ENCODE measurements around the gene NEUROD1. TPM values are rescaled to one million over a fixed set of nuclear protein-coding genes. Genes with fewer than 3 reads are reported as not detected.

NEUROD1 gene
- polyA plus RNA-seq, 12 donors: 3.6 TPM; not detected in 11

DNA sequence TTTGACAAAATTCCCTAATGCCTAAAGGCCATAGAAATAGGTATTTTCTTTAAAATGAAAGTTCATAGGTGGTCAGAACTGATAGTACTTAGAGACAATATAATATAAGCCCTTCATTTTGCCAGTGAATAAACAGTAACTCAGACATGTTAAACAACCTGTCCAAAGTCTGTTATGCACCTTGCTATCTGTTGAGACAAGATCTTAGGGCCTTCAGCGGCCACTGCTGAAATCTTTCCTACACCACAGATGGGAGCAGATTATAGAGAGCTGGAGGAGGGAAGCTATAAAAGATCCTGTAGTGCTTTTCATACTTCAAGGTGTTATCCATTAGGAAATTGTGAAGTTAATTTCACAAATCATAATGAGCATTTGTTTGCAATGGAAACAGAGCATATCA is 37.2 kb downstream of the NEUROD1 start:
- no peak for DNase-seq

DNA sequence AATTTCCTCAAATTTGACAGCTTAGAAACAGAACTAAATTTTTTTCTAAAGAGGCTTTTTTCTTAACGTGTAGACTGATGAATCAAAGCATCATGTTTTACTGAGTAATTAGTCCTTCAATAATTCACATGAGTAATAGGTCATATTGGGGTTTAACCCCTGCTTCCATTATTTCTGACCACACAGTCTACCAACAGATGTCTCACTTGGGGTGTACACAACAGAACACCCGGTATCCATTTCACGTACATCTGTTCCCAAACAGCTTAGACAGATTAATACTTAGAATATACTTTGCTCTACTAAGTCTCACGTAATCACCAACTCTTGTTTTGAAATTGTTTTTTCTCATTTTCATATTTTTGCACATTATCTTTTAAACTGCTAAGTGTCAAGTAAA is 38.2 kb downstream of the NEUROD1 start:
- DNase-seq: no peak

DNA sequence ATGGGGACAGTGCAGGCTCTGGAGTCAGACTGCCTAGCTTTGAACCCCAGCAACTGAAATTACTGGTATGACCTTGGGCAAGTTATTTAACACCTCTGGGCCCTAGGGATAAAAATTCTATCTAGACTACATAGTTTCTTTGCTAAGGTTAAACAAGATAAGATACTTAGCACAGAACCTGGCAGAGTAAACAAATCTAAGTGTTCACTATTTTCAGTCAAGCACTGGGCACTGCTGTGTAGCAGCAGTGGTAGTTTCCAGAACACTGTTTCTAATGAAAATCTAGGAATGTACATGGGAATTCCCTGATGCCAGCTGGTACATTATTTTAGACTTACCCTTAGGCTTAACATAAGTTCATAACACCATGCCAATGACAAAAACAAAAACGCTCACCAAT is 40.6 kb downstream of the NEUROD1 start:
- no peak for DNase-seq

DNA sequence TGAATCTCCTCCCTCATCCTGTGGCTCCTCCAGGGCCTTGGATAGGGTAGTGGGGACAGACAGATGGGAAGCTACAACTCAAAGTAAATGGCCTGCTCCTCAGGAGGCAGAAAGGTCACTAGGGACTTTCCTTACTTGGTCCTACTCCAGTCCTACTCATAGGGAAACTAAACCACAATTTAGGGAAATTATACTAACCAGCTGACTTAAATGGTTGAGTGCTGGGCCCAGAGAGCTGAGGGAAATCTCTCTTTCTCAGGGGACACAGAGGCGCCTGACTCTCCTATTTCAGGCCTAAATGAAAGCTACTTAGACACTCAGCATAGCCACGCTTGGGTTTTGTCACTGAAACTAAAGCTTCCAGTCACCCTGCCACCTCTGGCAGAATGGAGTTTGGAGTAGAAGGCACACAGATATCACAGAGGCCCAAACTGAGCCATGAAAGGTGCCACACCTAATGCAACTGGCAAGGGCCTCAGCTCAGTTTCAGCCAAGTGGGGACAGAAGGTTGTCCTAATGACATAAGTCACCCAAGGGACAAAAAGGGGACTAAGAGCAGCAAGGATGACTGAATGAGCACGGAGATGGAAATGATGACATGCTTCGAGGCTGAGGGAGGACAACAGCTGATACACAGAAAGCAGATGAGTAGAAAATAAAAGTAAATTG is 47.5 kb downstream of the NEUROD1 start:
- no peak for DNase-seq

DNA sequence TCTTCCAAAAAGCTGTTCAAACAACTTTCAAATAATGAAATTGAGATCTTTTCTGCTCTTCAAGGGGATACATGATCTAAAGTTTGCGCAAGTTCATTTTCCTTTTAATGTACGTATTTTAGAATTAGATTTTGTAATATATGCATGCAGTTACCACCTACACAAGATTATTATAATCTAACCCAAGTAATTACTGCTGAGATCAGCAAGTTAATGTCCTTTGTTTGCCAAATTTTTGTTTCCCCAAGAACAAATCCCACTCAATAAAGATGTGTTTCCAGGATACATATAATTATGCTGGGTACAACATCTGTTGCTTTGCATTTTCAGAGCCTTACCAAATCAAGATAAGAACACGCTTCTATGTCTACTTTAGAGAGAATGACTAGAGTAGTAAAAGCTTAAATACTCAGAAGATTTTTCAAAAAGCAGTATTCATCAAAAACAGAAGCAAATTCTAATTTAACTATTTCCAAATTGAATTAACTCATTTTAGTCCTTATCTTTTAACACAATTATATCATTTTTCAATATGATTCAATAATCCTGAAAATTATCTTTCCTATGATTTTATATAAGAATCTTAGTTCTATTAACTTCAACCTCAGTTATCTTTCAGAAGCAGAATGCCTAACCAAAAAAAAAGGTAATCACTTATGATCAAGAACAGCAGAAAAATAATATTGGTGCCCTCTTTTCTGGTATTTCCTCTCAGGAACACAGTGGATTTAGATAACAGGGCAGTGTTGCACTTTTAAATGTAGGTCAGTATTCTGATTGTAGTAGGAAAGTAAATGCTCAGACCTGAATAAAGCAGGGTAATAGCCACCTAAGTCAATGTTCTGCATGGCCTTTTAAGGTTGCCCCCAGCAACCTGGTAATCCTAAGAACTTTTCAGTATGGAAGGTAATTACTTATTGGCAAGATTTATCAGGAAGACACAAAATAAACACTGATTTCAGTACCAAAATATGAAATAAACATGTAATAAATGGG is 51.4 kb downstream of the NEUROD1 start:
- DNase-seq: no peak

DNA sequence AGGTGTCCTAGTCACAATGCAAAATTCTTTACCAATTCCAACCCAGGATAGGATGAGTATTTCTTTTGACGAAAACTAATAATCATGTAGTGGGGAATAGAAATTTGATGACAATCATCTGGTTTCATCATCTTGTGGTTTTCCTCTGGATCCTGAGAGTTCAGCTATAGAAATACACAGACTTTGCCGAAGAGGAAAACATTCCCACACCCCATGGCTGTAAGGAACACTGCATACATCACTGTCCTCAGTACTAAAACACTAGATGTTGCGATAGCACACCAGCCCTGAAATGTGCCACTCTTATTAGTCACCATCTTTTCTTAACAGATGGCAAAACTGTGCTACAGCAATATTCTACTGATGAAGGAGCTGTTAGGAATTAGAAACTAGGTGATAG is 52.8 kb downstream of the NEUROD1 start:
- DNase-seq: no peak

DNA sequence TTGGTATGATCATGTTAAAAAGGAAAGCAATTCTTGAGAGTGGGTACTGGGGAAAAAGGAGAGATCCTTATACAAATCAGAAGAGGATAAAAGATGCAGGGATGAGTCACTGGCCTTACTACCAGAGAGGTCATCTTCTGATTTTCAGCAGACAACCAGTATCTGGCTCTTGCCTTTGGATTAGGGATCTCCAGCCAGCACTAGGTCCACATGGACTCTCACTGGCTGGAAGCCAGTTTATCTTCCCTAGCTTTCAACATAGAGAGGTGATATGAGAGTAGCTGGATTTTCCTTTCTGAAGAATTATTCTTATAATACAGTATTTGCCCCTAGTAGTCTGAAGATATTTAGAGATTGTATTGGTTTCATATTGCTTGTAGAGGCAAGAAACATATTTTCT is 53.6 kb downstream of the NEUROD1 start:
- DNase-seq: no peak

Other genes with a start within 250 kb of the NEUROD1 start
- gene ITGA4, start 223.1 kb downstream of the NEUROD1 start, polyA plus RNA-seq (ENCODE audit: insufficient read length in 12 of 12): 10 to 100 TPM in 11 of 12 donors, not detected in 1; 13.0 to 41.6 (median 27.6) TPM
- 10 to 100 TPM in 4 of 12 donors, 1 to 10 TPM in 7, not detected in 1; 6.0 to 16.0 (median 9.8) TPM for gene CERKL, start 23.4 kb downstream of the NEUROD1 start, polyA plus RNA-seq (ENCODE audit: insufficient read length in 12 of 12)
- 100 to 1,000 TPM in 1 of 12 donors, 10 to 100 TPM in 10, not detected in 1; 42.3 to 106 (median 68.0) TPM for gene ITPRID2, start 211.2 kb upstream of the NEUROD1 start, polyA plus RNA-seq (ENCODE audit: insufficient read length in 12 of 12)